Common myeloid progenitor, CD34-positive (primary cell): Measurements from ENCODE around the gene ANK3.

ENCODE experiments used
- CTCF ChIA-PET: fragments of 350-600 bp; sonication (Branson Sonifier 250); formaldehyde crosslinking; loops from one replicate; lab custom pipeline; 2021; ENCODE audit warnings: antibody characterized with exemption; lab: Charles Lee
- POLR2A ChIA-PET: fragments of 350-600 bp; sonication (Branson Sonifier 250); formaldehyde crosslinking; loops from one replicate; lab custom pipeline; 2021; ENCODE audit warnings: antibody characterized with exemption; lab: Charles Lee
- DNase-seq, 3 donors: peaks; one replicate each; pipeline versions ENCODE4 v3.0.0 to v3.0.0-alpha.2; 2013
- H3K27ac ChIP-seq, 2 experiments: 1 replicate in 1 of 2; 2 replicates in 1 of 2; pipeline ENCODE4 v1.7.0; 2013; ENCODE audit warnings: inconsistent platforms in 2 of 2, low read length in 2 of 2, mild to moderate bottlenecking in 2 of 2, low read depth in 1 of 2, moderate library complexity in 1 of 2; ENCODE audit not compliant: severe bottlenecking in 2 of 2, insufficient read depth in 1 of 2, poor library complexity in 1 of 2
- H3K27me3 ChIP-seq, 5 experiments: replicated peaks in 2 of 5; 1 replicate in 3 of 5; 2 replicates in 2 of 5; pipeline versions ENCODE4 v1.6.1 to v1.7.0; 2013; ENCODE audit warnings: low read length in 4 of 5, mild to moderate bottlenecking in 2 of 5, moderate library complexity in 2 of 5, inconsistent platforms in 1 of 5; ENCODE audit not compliant: insufficient read depth in 5 of 5, control insufficient read depth in 4 of 5
- H3K36me3 ChIP-seq, 4 experiments: 1 replicate in 2 of 4; 2 replicates in 2 of 4; pipeline versions ENCODE4 v1.6.1 to v1.7.0; 2013; ENCODE audit warnings: low read length in 3 of 4, control low read depth in 1 of 4, mild to moderate bottlenecking in 1 of 4; ENCODE audit not compliant: control insufficient read depth in 4 of 4, insufficient read depth in 4 of 4
- H3K4me1 ChIP-seq, 4 experiments: 1 replicate in 3 of 4; 2 replicates in 1 of 4; pipeline versions ENCODE4 v1.6.1 to v1.7.1; 2013; ENCODE audit warnings: low read length in 3 of 4, mild to moderate bottlenecking in 3 of 4, control low read depth in 1 of 4, inconsistent platforms in 1 of 4, moderate library complexity in 1 of 4; ENCODE audit not compliant: control insufficient read depth in 4 of 4, insufficient read depth in 4 of 4; ENCODE audit errors: control extremely low read depth in 1 of 4
- H3K4me3 ChIP-seq, 7 experiments: 1 replicate in 4 of 7; 2 replicates in 3 of 7; pipeline versions ENCODE4 v1.5.1 to v1.7.0; 2013; ENCODE audit warnings: mild to moderate bottlenecking in 7 of 7, low read length in 6 of 7, moderate library complexity in 6 of 7, inconsistent platforms in 2 of 7, low read depth in 2 of 7, control low read depth in 1 of 7; ENCODE audit not compliant: insufficient read depth in 4 of 7, control insufficient read depth in 1 of 7; ENCODE audit errors: extremely low read depth in 1 of 7
- H3K9me3 ChIP-seq, 5 experiments: 1 replicate in 4 of 5; 2 replicates in 1 of 5; pipeline versions ENCODE4 v1.6.1 to v1.7.1; 2013; ENCODE audit warnings: low read length in 4 of 5, mild to moderate bottlenecking in 2 of 5, inconsistent platforms in 1 of 5, low read depth in 1 of 5, moderate library complexity in 1 of 5; ENCODE audit not compliant: control insufficient read depth in 4 of 5, insufficient read depth in 2 of 5; ENCODE audit errors: control extremely low read depth in 1 of 5
- WGBS: methylation state at CpG from one replicate; pipeline ENCODE4 v1.1.5; 2013; ENCODE audit not compliant: insufficient coverage; 5-methylcytosine and 5-hydroxymethylcytosine counted together

ANK3 gene

GRCh38 chr10:60124536-60124935 lies 265.1 kb downstream of the ANK3 start:
- Histone ChIP-seq H3K27ac (no peak overlapping the region), H3K4me1 (no peaks in the 10 kb centered on the region), H3K9me3 (no peaks in the 10 kb centered on the region), H3K4me3 (no peak overlapping the region), H3K36me3 (no peaks in the 10 kb centered on the region), H3K27me3 (no peaks in the 10 kb centered on the region)
- POLR2A ChIA-PET: no interaction called here
- CTCF ChIA-PET: interaction anchor here (1.3 kb wide), 1 partner anchor 84 kb away, joined by 4 read pairs; no protein-coding TSS in a partner anchor
- no peak for DNase-seq
- WGBS: 83% methylated on average over 3 of the region's 5 CpGs

GRCh38 chr10:60123668-60124067 lies 266.0 kb downstream of the ANK3 start:
- Histone ChIP-seq H3K4me1 (no peaks in the 10 kb centered on the region), H3K27ac (no peak overlapping the region), H3K27me3 (no peaks in the 10 kb centered on the region), H3K36me3 (no peaks in the 10 kb centered on the region), H3K4me3 (no peak overlapping the region), H3K9me3 (no peaks in the 10 kb centered on the region)
- ChIA-PET POLR2A (no interaction called here), CTCF (interaction anchor here (1.2 to 1.3 kb wide), 2 partner anchors 8 to 84 kb away, joined by 3 to 4 read pairs; no protein-coding TSS in a partner anchor)
- no peak for DNase-seq
- WGBS: 74% methylated on average over 2 of the region's 2 CpGs

- no peak for DNase-seq
- POLR2A ChIA-PET: no interaction called here
- Histone ChIP-seq H3K27ac (no peak overlapping the region), H3K27me3 (no peaks in the 10 kb centered on the region), H3K4me1 (no peaks in the 10 kb centered on the region), H3K9me3 (no peaks in the 10 kb centered on the region), H3K4me3 (no peak overlapping the region), H3K36me3 (no peaks in the 10 kb centered on the region)
- CTCF ChIA-PET: interaction anchor here (1.2 kb wide), 1 partner anchor 8 kb away, joined by 3 read pairs; no protein-coding TSS in a partner anchor
- WGBS: no CpG with 5 or more reads among the region's 3 CpGs
Measured at GRCh38 chr10:60123172-60123571, 266.5 kb downstream of the ANK3 start.

GRCh38 chr10:60122190-60122589 lies 267.5 kb downstream of the ANK3 start:
- ChIA-PET CTCF (no interaction called here), POLR2A (no interaction called here)

GRCh38 chr10:60114765-60115586 lies 274.7 kb downstream of the ANK3 start:
- POLR2A ChIA-PET: no interaction called here
- Histone ChIP-seq H3K9me3 (no peaks in the 10 kb centered on the region), H3K27ac (no peak overlapping the region), H3K27me3 (no peaks in the 10 kb centered on the region), H3K4me3 (no peak overlapping the region), H3K36me3 (no peaks in the 10 kb centered on the region), H3K4me1 (peaks cover 0 to 5% (median 2%) of the 10 kb centered on the region in 4 experiments)
- CTCF ChIA-PET: interaction anchor here (0.6 to 4.9 kb wide), 20 partner anchors 9 to 531 kb away, joined by 3 to 42 read pairs (median 4); no protein-coding TSS in a partner anchor
- WGBS: 67% methylated on average over 2 of the region's 6 CpGs
- DNase-seq: peak; percentile 63 to 84 (median 83)

More at GRCh38 chr10:60122190-60122589, 267.5 kb downstream of the ANK3 start:
- DNase-seq: no peak
- Histone ChIP-seq H3K9me3 (no peaks in the 10 kb centered on the region), H3K4me1 (no peaks in the 10 kb centered on the region), H3K36me3 (no peaks in the 10 kb centered on the region), H3K4me3 (no peak overlapping the region), H3K27ac (no peak overlapping the region), H3K27me3 (no peaks in the 10 kb centered on the region)
- WGBS: no CpG with 5 or more reads among the region's 2 CpGs

- no peaks in the 10 kb centered on the region for H3K9me3 ChIP-seq
- POLR2A ChIA-PET: no interaction called here
- H3K27ac ChIP-seq: no peak overlapping the region
- H3K27me3 ChIP-seq: no peaks in the 10 kb centered on the region
- CTCF ChIA-PET: interaction anchor here (1.2 kb wide), 1 partner anchor 9 kb away, joined by 6 read pairs; no protein-coding TSS in a partner anchor
- no peaks in the 10 kb centered on the region for H3K36me3 ChIP-seq
- H3K4me3 ChIP-seq: no peak overlapping the region
- no peak for DNase-seq
- H3K4me1 ChIP-seq: peaks cover 0 to 5% (median 2%) of the 10 kb centered on the region in 4 experiments
- 100% methylated on average over 2 of the region's 6 CpGs for WGBS
Measured at GRCh38 chr10:60110739-60111138, 278.9 kb downstream of the ANK3 start.

GRCh38 chr10:60107308-60107976 lies 282.2 kb downstream of the ANK3 start:
- 100% methylated on average over 4 of the region's 5 CpGs for WGBS
- H3K9me3 ChIP-seq: no peaks in the 10 kb centered on the region
- no peaks in the 10 kb centered on the region for H3K4me1 ChIP-seq
- no peaks in the 10 kb centered on the region for H3K27me3 ChIP-seq
- H3K27ac ChIP-seq: no peak overlapping the region
- DNase-seq: no peak
- H3K4me3 ChIP-seq: no peak overlapping the region
- H3K36me3 ChIP-seq: no peaks in the 10 kb centered on the region
- ChIA-PET CTCF (no interaction called here), POLR2A (no interaction called here)
